HG03025 (cell line): ENCODE data around the gene SPINK2.

Source experiments
- ATAC-seq: cut with Tn5 transposase; IDR thresholded peaks from one replicate; pipeline ENCODE4 v1.9.1; 2021; ENCODE audit warnings: mild to moderate bottlenecking, moderate library complexity; ENCODE audit not compliant: unreplicated experiment, low FRiP score

SPINK2 gene, protein sequence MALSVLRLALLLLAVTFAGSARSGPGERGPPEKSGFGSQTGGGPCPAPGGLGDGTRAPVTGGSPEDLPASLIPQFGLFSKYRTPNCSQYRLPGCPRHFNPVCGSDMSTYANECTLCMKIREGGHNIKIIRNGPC

DNA sequence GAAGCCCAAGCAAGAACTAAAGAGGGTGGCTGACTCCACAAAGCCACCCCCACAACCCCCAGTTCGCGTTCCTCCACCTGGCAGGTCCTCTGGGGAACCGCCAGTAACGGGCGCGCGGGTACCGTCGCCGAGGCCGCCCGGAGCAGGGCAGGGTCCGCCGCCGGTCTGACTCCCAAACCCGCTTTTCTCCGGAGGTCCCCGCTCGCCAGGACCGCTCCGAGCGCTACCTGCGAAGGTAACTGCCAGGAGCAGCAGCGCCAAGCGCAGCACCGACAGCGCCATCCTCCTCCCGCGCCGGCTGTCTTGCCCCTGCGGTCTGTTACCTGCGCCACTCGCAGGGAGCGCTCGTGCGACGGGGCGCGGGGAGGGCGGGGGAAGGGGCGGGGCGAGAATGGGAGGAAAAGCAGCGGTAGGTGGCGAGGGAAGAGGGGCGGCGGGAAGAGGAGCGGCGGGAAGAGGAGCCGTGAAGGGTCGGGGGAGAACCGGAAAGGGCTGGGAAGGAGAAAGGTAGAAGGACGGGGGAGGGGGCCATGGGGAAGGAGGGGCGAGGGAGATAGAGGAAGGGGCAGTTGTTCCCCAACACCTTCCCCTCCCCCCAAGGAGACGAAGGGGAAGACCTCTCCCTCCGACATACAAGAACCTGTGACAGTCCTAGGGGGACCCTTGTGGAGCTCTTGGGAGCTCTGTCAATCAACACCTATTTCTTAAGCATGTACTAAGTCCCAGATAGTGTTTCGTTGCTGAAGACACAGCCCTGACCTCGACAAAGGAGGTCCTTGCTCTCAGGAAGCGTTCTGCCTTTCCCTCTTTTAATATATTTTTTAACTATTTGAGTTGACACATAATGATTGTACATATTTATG, at the start of gene SPINK2:
TSS of gene SPINK2 (minus strand) at position 321 of the 863 bp plus-strand sequence. CDS start at position 282, 39 bp downstream.
- no peak for ATAC-seq

DNA sequence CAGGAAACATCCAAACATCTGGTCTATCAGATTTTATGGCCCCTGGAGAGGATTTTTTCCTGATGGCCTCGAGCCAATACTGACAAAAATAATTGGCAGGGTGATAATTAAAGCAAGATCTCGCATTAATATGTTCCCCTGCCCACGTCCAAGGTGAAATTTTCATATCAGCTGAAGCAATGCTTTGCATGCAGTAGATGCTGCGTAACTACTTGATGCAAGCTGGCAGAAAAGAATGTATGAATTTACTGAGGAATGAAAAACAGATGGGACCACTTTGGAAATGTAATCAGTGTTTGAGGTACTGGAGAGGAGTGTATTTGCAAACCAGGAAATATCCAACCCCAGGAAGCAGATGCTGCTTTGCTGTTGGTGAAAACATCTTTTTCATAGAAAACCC, 49.4 kb upstream of the SPINK2 start:
- no peak for ATAC-seq

DNA sequence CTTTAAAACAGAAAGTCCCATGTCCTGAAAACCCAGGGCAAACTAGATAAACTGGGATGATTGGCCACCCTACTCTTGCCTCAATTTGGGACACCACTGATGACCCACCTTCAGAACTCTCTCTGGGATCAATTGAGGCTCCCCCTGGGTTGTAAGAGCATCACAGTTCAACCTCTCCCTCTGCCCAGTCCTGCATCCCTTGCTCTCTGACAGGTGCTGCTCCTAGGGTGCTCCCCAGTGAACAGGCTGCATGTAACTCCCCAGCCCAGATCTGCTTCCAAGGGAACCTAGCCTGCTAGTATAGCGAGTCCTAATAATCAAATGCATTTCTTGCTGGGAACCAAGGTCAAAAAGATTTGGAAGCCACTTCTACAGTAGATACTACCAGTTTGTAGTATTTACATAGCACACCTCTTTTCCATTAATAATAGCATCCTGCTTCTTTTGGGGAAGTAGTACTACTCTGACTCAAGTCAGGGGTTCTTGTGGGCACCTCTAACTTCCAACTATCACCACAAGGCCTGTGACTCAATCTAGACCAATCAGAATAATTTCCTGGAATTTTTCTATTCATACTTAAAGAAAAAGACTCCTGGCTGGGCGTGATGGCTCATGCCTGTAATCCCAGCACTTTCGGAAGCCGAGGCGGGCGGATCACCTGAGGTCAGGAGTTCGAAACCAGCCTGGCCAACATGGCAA, 42.1 kb upstream of the SPINK2 start:
- no peak for ATAC-seq

DNA sequence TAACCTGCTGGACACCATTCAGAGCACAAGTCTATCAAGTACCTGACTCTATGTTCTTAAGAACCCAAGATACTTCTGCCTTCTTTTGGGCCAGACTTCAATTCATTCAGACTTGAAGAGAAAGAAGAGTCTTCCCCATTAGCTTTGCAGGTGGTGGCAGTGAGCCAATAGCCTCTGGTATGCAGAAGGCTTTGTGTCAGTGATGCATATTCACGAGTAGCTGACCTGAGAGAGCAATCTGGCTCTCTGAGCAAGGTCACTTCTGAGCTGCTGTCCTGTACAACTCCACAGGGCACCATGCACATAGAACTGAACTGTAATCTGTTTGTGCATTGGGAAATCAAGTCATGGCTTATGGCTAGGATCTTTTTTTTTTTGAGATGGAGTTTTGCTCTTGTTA, 39.9 kb upstream of the SPINK2 start:
- no peak for ATAC-seq

GRCh38 chr4:56860781-56861180, 39.3 kb upstream of the SPINK2 start:
- ATAC-seq, result no peak

- ATAC-seq, result no peak
Measured at GRCh38 chr4:56859841-56860240, 38.3 kb upstream of the SPINK2 start.

DNA sequence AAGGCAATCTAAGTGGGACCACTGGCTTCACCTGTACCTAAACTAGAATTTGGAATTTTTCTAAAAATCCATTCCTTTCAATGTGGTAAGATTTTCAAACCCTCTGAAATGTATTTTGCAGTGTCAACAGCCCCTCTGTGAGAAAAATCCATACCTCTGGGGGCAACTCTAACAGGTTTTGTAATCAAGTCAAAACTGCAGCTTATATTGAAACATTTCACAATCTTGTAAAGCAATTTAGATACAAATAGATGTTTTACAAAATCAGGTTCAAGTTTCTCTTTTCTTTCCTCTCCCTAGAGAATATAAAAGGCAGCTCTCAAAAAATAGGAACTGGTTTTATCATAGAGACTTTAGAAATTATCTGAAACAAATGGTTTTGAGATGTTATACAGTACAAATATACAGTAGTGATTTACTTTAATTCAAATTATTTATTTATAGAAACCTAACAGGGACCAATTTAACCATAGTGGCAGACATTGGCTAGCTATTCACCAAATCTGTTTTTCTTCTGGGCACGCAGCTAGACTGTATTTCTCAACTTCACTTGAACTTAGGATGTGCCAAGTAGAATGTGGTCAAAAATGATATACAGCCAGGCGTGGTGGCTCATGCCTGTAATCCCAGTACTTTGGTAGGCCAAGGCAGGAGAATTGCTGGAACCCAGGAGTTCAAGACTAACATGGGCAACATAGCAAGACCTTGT, 36.3 kb upstream of the SPINK2 start:
- no peak for ATAC-seq

GRCh38 chr4:56856656-56857055, 35.2 kb upstream of the SPINK2 start:
- no peak for ATAC-seq

- ATAC-seq, result no peak
Measured at GRCh38 chr4:56850910-56851309, 29.4 kb upstream of the SPINK2 start.

DNA sequence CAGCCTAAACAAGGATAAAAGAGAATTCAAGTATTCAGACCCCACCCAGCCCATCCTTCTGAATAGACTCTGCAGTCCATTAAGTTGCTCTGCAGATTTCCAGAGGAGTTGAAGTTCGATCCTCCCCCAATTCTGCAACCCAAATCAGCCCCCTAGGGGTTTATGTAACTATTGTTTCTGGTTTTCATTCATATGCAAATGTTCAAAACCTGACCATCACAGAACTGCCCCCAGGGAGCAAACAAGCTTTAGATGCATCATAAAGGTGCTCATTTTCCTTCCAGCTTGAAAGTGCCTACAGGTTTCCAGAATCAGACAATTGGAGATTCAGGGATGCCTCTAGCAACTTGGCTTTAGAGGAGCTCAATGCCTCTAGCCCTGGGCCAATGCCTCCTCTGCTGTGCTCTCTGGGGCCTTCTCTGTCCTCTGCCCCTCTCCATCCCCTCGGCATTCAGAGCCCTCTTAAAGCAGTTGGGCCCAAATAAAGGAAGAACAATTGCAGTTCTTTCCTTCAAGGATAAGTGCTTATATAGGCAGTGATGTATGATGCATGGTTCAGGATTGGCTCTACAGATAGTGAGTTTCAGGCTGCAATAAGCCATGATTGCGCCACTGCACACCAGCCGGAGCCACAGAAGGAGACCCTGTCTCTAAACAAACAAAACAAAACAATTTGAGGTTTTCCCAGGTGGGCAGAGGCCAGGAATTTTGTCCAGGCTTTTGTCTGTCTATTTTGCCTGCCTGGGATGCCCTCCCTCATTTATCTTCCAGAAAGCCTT, 23.5 kb upstream of the SPINK2 start:
- no peak for ATAC-seq

- no peak for ATAC-seq
Measured at GRCh38 chr4:56843421-56843899, 22.0 kb upstream of the SPINK2 start.

- ATAC-seq, result no peak
Measured at GRCh38 chr4:56840559-56840958, 19.1 kb upstream of the SPINK2 start.

- no peak for ATAC-seq
Measured at GRCh38 chr4:56828784-56829535, 7.5 kb upstream of the SPINK2 start.

- ATAC-seq, result no peak
Measured at GRCh38 chr4:56823933-56824600, 2.6 kb upstream of the SPINK2 start.

DNA sequence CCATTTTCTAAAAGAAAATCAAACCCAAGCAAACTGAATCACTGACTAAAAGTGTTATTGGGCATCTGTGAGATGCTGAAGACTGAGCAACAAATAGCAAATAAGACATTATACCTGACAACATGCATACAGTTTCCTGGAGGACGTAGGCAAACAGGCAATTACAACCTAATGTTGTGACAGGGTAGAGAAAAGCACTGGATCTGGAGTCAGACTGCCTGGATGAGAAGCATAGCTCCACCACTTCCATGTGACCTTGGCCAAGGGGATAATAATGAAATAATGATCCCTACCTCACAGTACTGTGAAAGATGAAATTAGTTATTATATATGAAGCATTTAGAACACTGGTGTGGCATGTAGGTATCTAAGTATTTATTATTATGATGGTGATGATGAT, 2.7 kb downstream of the SPINK2 start:
- ATAC-seq, result no peak

- peak; percentile 85 for ATAC-seq
Measured at GRCh38 chr4:56817840-56818491, 3.5 kb downstream of the SPINK2 start.

DNA sequence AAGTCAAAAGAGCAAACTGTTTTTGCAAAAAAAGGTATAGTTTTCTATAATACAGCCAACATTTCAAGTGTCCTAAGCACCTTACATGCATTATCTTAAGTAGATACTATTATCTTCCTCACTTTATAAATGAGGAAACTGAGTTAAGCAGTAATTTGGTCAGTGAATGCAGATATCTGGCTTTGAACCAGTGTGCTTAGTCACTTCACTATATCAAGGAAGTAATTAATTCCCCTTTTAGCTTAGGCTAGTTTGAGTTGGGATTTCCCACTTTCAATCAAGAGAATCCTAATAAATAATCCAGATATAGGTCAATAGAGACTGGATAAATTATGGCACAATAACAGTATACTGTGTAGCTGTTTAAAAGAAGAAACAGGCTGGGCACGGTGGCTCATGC, 14.8 kb downstream of the SPINK2 start:
- ATAC-seq, result no peak

DNA sequence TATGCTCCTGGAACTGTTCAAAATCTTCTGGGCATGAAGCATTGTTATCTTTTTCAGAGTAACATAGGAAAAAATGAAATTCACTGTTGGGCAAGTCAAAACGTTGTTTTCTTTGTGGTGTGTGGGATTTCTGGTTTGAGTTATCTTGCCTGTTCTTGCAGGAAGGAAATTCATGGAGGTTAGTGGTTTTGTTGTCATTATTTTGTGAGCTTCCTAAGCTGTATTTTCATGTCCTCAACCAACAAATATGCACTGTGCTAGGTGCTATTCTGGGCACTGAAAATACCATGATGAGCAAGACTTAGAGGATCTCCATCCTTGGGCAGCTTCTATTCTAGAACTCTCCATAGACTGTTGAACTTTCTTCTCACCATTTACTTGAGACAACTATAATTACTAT, 16.9 kb downstream of the SPINK2 start:
- no peak for ATAC-seq
